A549 (cell line): Measurements from ENCODE around the gene SKIC8.

ENCODE experiments used
- CHD2 ChIP-seq: fragments of 150-350 bp; IDR thresholded peaks from 2 replicates; pipeline ENCODE4 v1.6.1; 2014; ENCODE audit warnings: low read length; ENCODE audit not compliant: partially characterized antibody
- EHMT2 ChIP-seq: fragments of 200-600 bp; sonication (generic); IDR thresholded peaks from 2 replicates; pipeline ENCODE4 v1.6.1; 2016; ENCODE audit warnings: antibody characterized with exemption, low read depth, mild to moderate bottlenecking, moderate library complexity
- ESRRA ChIP-seq: fragments of 150-350 bp; IDR thresholded peaks from 2 replicates; pipeline ENCODE4 v1.6.1; 2014; ENCODE audit warnings: mild to moderate bottlenecking, low read length, borderline replicate concordance
- FOSL2 ChIP-seq, 2 experiments: fragments of 450-650 bp in 1 of 2; fragments of >200 bp in 1 of 2; sonication (Bioruptor Twin) in 1 of 2; formaldehyde crosslinking; IDR thresholded peaks; 2 replicates each; pipeline versions ENCODE4 v1.5.0 to v1.6.1; 2016 to 2020; ENCODE audit warnings: mild to moderate bottlenecking in 1 of 2, moderate library complexity in 1 of 2
- KDM1A ChIP-seq: fragments of 200-600 bp; sonication (generic); IDR thresholded peaks from 2 replicates; pipeline ENCODE4 v1.6.1; 2016; ENCODE audit warnings: low read depth, mild to moderate bottlenecking
- MYC ChIP-seq: IDR thresholded peaks from 2 replicates; pipeline ENCODE4 v1.6.1; 2012; ENCODE audit warnings: mild to moderate bottlenecking, inconsistent platforms, low read length, improper control_type of control experiment, borderline replicate concordance
- POLR2A ChIP-seq: IDR thresholded peaks from 2 replicates; pipeline ENCODE4 v1.6.1; 2012; ENCODE audit warnings: mild to moderate bottlenecking, low read length
- RFX5 ChIP-seq: fragments of 450-650 bp; IDR thresholded peaks from 2 replicates; pipeline ENCODE4 v1.7.1; 2014; ENCODE audit warnings: antibody characterized with exemption, mild to moderate bottlenecking, moderate library complexity
- SREBF2 ChIP-seq: fragments of 450-650 bp; IDR thresholded peaks from 2 replicates; pipeline ENCODE4 v1.6.1; 2014; ENCODE audit warnings: mild to moderate bottlenecking, moderate library complexity
- TP53 ChIP-seq: fragments of 250-450 bp; sonication (Bioruptor Pico); IDR thresholded peaks from 2 replicates; pipeline ENCODE4 v1.5.0; 2021; ENCODE audit warnings: mild to moderate bottlenecking, moderate library complexity
- ZC3H11A ChIP-seq: fragments of 450-650 bp; IDR thresholded peaks from 2 replicates; pipeline ENCODE4 v1.6.1; 2014; ENCODE audit warnings: antibody characterized with exemption, mild to moderate bottlenecking
- ZNF302 ChIP-seq: fragments of 250-450 bp; sonication (Bioruptor Pico); IDR thresholded peaks from 2 replicates; pipeline ENCODE4 v1.9.0; 2021; ENCODE audit warnings: inconsistent platforms, mild to moderate bottlenecking, moderate library complexity
- TF ChIP-seq, protein P1 (sequence below): fragments of 450-650 bp; IDR thresholded peaks from 2 replicates; pipeline ENCODE4 v1.6.1; 2014; ENCODE audit warnings: antibody characterized with exemption
- TF ChIP-seq, protein P2 (sequence below): fragments of >200 bp; sonication (Bioruptor Twin); formaldehyde crosslinking; IDR thresholded peaks from 3 replicates; pipeline ENCODE4 v1.5.1; 2016

DNA sequence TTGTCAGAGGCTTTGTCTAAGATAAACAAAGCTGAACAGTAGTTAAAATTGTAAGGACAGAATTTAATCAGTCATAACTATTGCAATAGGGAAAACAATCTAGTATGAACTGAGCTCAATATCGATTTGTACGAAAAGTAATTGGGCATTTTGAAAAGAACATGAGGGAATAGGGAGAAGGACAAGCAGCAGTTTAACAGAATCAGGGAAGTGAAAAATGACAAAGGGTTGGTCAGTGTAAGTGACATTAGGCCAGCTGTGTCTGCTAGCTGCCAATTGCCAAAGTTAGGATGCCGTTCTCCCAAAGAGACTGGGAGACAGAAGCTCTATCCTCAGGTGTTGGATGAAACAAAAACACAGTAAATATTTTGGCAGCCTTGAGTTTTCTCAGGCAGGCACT is 38.3 kb downstream of the SKIC8 start:
- TF ChIP-seq, protein P1, sequence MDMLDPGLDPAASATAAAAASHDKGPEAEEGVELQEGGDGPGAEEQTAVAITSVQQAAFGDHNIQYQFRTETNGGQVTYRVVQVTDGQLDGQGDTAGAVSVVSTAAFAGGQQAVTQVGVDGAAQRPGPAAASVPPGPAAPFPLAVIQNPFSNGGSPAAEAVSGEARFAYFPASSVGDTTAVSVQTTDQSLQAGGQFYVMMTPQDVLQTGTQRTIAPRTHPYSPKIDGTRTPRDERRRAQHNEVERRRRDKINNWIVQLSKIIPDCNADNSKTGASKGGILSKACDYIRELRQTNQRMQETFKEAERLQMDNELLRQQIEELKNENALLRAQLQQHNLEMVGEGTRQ = no peak
- no peak for TF ChIP-seq POLR2A
- TF ChIP-seq, protein P2, sequence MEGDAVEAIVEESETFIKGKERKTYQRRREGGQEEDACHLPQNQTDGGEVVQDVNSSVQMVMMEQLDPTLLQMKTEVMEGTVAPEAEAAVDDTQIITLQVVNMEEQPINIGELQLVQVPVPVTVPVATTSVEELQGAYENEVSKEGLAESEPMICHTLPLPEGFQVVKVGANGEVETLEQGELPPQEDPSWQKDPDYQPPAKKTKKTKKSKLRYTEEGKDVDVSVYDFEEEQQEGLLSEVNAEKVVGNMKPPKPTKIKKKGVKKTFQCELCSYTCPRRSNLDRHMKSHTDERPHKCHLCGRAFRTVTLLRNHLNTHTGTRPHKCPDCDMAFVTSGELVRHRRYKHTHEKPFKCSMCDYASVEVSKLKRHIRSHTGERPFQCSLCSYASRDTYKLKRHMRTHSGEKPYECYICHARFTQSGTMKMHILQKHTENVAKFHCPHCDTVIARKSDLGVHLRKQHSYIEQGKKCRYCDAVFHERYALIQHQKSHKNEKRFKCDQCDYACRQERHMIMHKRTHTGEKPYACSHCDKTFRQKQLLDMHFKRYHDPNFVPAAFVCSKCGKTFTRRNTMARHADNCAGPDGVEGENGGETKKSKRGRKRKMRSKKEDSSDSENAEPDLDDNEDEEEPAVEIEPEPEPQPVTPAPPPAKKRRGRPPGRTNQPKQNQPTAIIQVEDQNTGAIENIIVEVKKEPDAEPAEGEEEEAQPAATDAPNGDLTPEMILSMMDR = no peak
- no peak for TF ChIP-seq SREBF2
- TF ChIP-seq ESRRA = no peak
- TF ChIP-seq KDM1A = no peak
- no peak for TF ChIP-seq RFX5
- no peak for TF ChIP-seq MYC
- TF ChIP-seq CHD2 = no peak
- no peak for TF ChIP-seq ZNF302
- TF ChIP-seq EHMT2 = no peak
- TF ChIP-seq FOSL2 (IDR thresholded peaks at IDR 0.05) = no peak
- no peak for TF ChIP-seq FOSL2 (CRISPR knock-in tag; IDR thresholded peaks at IDR 0.05)
- no peak for TF ChIP-seq ZC3H11A
- no peak for TF ChIP-seq TP53 (CRISPR knock-in tag)
